PC-9 (cell line): ENCODE data around the gene TENM4. TPM values are rescaled to one million over a fixed set of nuclear protein-coding genes. Genes with fewer than 3 reads are reported as not detected.

Experiments
- BruUV-seq: library from RNA; stranded (reverse); fragments of 400-500 nt; replicated peaks from 2 replicates; lab custom pipeline; 2021; lab: Mats Ljungman, UMichigan
- CTCF ChIA-PET: fragments of 300-600 bp; sonication (Branson Sonifier 250); formaldehyde crosslinking; loops from one replicate; lab custom pipeline; 2022; ENCODE audit warnings: antibody characterized with exemption; lab: Charles Lee
- POLR2A ChIA-PET: fragments of 300-600 bp; sonication (Branson Sonifier 250); formaldehyde crosslinking; loops from one replicate; lab custom pipeline; 2022; ENCODE audit warnings: antibody characterized with exemption; ENCODE audit not compliant: unreplicated experiment; lab: Charles Lee
- DNase-seq, 2 experiments: peaks; one replicate each; pipeline versions ENCODE4 v3.0.0 to v3.0.0-alpha.2; 2015 to 2022; ENCODE audit warnings: mixed read lengths in 1 of 2
- H2AFZ ChIP-seq: fragments of 200-600 bp; sonication (generic); 2 replicates; pipeline ENCODE4 v1.8.1; 2017; ENCODE audit warnings: antibody characterized with exemption
- H3F3A ChIP-seq: fragments of 200-600 bp; sonication (generic); 2 replicates; pipeline ENCODE4 v1.8.1; 2017; ENCODE audit warnings: antibody characterized with exemption, mild to moderate bottlenecking, low read depth; ENCODE audit not compliant: insufficient read depth
- H3K27ac ChIP-seq: fragments of 200-600 bp; sonication (generic); 2 replicates; pipeline ENCODE4 v1.6.1; 2016; ENCODE audit warnings: mixed run types
- H3K27me3 ChIP-seq: fragments of 200-600 bp; sonication (generic); 2 replicates; pipeline ENCODE4 v1.6.1; 2016; ENCODE audit warnings: low read depth, mixed run types; ENCODE audit not compliant: insufficient read depth
- H3K36me3 ChIP-seq: fragments of 200-600 bp; sonication (generic); 2 replicates; pipeline ENCODE4 v1.6.1; 2016; ENCODE audit warnings: low read depth, mixed run types
- H3K4me1 ChIP-seq: fragments of 200-600 bp; sonication (generic); replicated peaks from 2 replicates; pipeline ENCODE4 v1.6.1; 2016; ENCODE audit warnings: mixed run types; ENCODE audit not compliant: insufficient read depth
- H3K4me2 ChIP-seq: fragments of 200-600 bp; sonication (generic); 2 replicates; pipeline ENCODE4 v1.6.1; 2017; ENCODE audit warnings: mixed run types
- H3K4me3 ChIP-seq: fragments of 200-600 bp; sonication (generic); 2 replicates; pipeline ENCODE4 v1.6.1; 2016; ENCODE audit warnings: mixed run types
- H3K79me2 ChIP-seq: fragments of 200-600 bp; sonication (generic); 2 replicates; pipeline ENCODE4 v1.6.1; 2017; ENCODE audit warnings: low read depth, mixed run types
- H3K9me2 ChIP-seq: fragments of 200-600 bp; sonication (generic); 2 replicates; pipeline ENCODE4 v1.8.1; 2017; ENCODE audit warnings: mild to moderate bottlenecking; ENCODE audit not compliant: insufficient read depth
- H3K9me3 ChIP-seq: fragments of 200-600 bp; sonication (generic); 2 replicates; pipeline ENCODE4 v1.8.1; 2016; ENCODE audit warnings: low read depth; ENCODE audit not compliant: insufficient read depth
- H4K20me1 ChIP-seq: fragments of 200-600 bp; sonication (generic); 2 replicates; pipeline ENCODE4 v1.8.1; 2017; ENCODE audit not compliant: insufficient read depth
- CTCF ChIP-seq: fragments of 200-600 bp; sonication (generic); conservative IDR thresholded peaks from 2 replicates; pipeline ENCODE4 v1.6.1; 2017; ENCODE audit warnings: mixed run types, antibody characterized with exemption, mild to moderate bottlenecking, moderate library complexity
- EZH2 ChIP-seq: fragments of 200-600 bp; sonication (generic); IDR thresholded peaks from 2 replicates; pipeline ENCODE4 v1.8.0; 2017; ENCODE audit warnings: antibody characterized with exemption, low read depth
- intact Hi-C: fragments of 100-400 bp; cut with micrococcal nuclease; formaldehyde crosslinking; loops from one replicate; pipeline ENCODE4 v1.10.0; 2022; ENCODE audit not compliant: unreplicated experiment
- total RNA-seq: library from RNA; stranded (reverse); gene quantifications from 2 replicates; pipeline ENCODE4 v1.2.3, GENCODE V29; 2021

Gene TENM4
- total RNA-seq, 1 experiment from 2014 or later: not detected

GRCh38 chr11:78996007-78996406, 444.8 kb downstream of the TENM4 start:
- DNase-seq: no peak
- BruUV-seq: no TSS peak
- H3K27ac ChIP-seq: no peak overlapping the region
- no peak overlapping the region for H3K4me2 ChIP-seq
- no peaks in the 10 kb centered on the region for H3F3A ChIP-seq
- no peak overlapping the region for H2AFZ ChIP-seq
- peaks cover 52% of the 10 kb centered on the region for H3K27me3 ChIP-seq
- H3K4me3 ChIP-seq: no peak overlapping the region
- H3K4me1 ChIP-seq: no peaks in the 10 kb centered on the region
- TF ChIP-seq EZH2 (no peak), CTCF (no peak)
- H3K9me2 ChIP-seq: no peaks in the 10 kb centered on the region
- no peaks in the 10 kb centered on the region for H4K20me1 ChIP-seq
- H3K79me2 ChIP-seq: no peaks in the 10 kb centered on the region
- POLR2A ChIA-PET: interaction anchor here (0.5 to 0.7 kb wide), 2 partner anchors 807 to 1407 kb away, joined by 3 read pairs; partner anchors contain the start of genes KCTD21 and USP35
- no peaks in the 10 kb centered on the region for H3K36me3 ChIP-seq
- CTCF ChIA-PET: no interaction called here
- no peaks in the 10 kb centered on the region for H3K9me3 ChIP-seq
- intact Hi-C loops: no loop called here

DNA sequence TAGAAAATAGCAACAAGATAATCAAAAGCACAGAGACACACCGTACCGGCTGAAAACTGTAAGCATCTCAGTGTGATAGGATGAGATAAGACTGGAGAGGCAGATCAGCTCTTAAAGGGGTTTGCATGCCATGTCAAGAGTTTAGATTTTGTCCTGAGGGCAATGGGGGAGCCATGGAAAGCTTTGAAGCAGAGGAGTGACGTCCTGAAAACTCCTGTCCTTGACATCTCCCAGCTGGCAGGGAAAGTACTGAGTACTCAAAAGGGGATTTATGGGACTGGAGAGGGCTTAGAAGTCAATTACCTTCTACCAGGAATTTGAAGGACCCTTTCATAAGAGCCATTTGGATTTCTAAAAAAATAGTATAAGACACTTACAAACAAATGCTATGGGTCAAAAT, 445.7 kb downstream of the TENM4 start:
- no peaks in the 10 kb centered on the region for H3K36me3 ChIP-seq
- H3K4me3 ChIP-seq: no peak overlapping the region
- no peaks in the 10 kb centered on the region for H3K79me2 ChIP-seq
- H3K27ac ChIP-seq: no peak overlapping the region
- H3K9me3 ChIP-seq: no peaks in the 10 kb centered on the region
- no peaks in the 10 kb centered on the region for H3F3A ChIP-seq
- H2AFZ ChIP-seq: no peak overlapping the region
- H4K20me1 ChIP-seq: no peaks in the 10 kb centered on the region
- no peak for TF ChIP-seq CTCF
- TF ChIP-seq EZH2: no peak
- DNase-seq: no peak
- ChIA-PET CTCF (no interaction called here), POLR2A (no interaction called here)
- intact Hi-C loops: no loop called here
- no peak overlapping the region for H3K4me2 ChIP-seq
- H3K4me1 ChIP-seq: no peaks in the 10 kb centered on the region
- H3K27me3 ChIP-seq: peaks cover 59% of the 10 kb centered on the region
- no peaks in the 10 kb centered on the region for H3K9me2 ChIP-seq
- BruUV-seq: no TSS peak

GRCh38 chr11:78993802-78994430, 446.9 kb downstream of the TENM4 start:
- H3K27ac ChIP-seq: no peak overlapping the region
- no TSS peak for BruUV-seq
- no peak overlapping the region for H2AFZ ChIP-seq
- no peaks in the 10 kb centered on the region for H3K9me2 ChIP-seq
- H3K27me3 ChIP-seq: peaks cover 71% of the 10 kb centered on the region
- no peak overlapping the region for H3K4me2 ChIP-seq
- no peaks in the 10 kb centered on the region for H3F3A ChIP-seq
- intact Hi-C loops: no loop called here
- H3K79me2 ChIP-seq: no peaks in the 10 kb centered on the region
- H4K20me1 ChIP-seq: no peaks in the 10 kb centered on the region
- DNase-seq: no peak
- ChIA-PET POLR2A (no interaction called here), CTCF (no interaction called here)
- no peaks in the 10 kb centered on the region for H3K9me3 ChIP-seq
- no peaks in the 10 kb centered on the region for H3K4me1 ChIP-seq
- no peak for TF ChIP-seq CTCF
- TF ChIP-seq EZH2: no peak
- no peak overlapping the region for H3K4me3 ChIP-seq
- no peaks in the 10 kb centered on the region for H3K36me3 ChIP-seq
